ENCODE measurements around the gene SPRING1.

The SPRING1 gene, protein sequence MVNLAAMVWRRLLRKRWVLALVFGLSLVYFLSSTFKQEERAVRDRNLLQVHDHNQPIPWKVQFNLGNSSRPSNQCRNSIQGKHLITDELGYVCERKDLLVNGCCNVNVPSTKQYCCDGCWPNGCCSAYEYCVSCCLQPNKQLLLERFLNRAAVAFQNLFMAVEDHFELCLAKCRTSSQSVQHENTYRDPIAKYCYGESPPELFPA
- total RNA-seq, result 29.5 to 104 (median 75.2) reads per million in 9 experiments

DNA sequence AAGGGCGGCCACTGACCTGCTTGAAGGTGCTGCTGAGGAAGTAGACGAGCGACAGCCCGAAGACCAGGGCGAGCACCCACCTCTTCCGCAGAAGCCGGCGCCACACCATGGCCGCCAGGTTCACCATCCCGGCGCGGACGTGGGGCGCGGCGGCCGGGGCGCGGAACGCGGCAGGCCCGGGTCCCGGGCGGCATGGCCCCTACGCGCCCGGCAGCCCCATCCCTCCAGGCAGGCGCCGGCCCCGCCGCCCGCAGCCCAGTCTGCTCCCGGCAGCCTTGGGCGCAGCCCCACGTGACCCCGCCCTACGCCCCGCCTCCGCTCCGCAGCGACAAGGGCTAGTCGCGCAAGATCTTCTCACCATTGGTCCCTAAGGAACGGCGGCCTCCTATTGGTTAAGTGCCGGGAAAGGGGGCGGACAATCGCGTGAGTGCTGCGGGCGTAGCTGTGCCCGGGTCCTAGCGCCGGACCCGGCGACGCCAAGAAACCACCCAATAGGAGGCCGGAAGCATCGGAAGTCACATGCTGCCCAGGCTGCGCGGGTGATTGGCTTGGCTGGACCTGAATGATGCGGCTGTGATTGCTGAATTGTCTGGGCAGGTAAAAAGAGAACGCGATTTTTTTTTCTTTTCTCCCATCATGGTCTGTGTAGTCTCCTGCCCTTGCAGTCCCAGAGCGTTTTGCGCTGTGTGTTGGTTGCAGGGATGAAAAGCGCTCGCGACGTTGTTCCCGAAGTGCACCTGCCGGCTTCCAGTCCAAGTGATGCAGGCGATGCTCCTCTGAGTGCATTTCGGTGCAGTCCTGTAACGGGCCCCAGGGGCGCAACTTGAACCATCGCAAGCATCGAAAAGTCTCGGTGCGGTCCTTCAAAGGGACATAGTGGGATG, at the start of gene SPRING1, which contains the start of gene RNFT2:
TSS of gene SPRING1 (minus strand) at position 296 of the 884 bp plus-strand sequence. CDS start at position 127, 169 bp downstream.
TSS of gene RNFT2 (plus strand) at position 542 of the 884 bp plus-strand sequence. CDS start 2,183 bp downstream, outside the sequence.
- peak within 1 kb of the TSS; percentile 91 to 93 for H3K27ac Mint-ChIP-seq
- peak within 1 kb of the TSS; percentile 88 to 93 for H3K4me3 Mint-ChIP-seq
- H3K9me3 Mint-ChIP-seq, result no peaks in the 10 kb centered on the region
- no peaks in the 10 kb centered on the region for H3K27me3 Mint-ChIP-seq
- DNase-seq (peak; percentile 98 to 99 (median 99)), ATAC-seq (replicated peaks) (peak; percentile 95)
- peaks cover 26% of the 10 kb centered on the region for H3K36me3 Mint-ChIP-seq (ENCODE audit: insufficient read depth)
- peaks cover 30 to 37% of the 10 kb centered on the region in 2 donors for H3K4me1 Mint-ChIP-seq (ENCODE audit: low read depth in 2 of 2)

DNA sequence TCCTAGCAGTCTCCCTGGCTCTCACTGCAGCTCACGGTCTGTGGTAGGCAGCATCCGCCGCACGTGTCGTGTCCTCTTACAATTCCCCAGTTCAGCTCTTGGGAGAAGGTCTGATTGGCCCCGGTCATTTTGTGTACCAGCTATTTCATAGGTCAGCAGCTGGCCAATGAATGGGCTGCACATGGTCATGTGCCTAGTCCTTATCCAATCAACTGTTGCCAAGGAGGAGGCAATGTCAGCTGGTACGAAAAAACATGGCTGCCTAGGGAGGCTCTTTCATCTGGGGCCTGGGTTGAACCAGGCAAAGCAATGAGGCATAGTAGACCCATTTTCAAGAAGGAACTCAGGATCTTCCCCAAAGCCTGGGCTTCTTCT, 46.4 kb upstream of the SPRING1 start:
- Mint-ChIP-seq H3K36me3 (ENCODE audit: insufficient read depth) (no peaks in the 10 kb centered on the region), H3K27me3 (no peaks in the 10 kb centered on the region), H3K4me1 (ENCODE audit: low read depth in 2 of 2) (no peaks in the 10 kb centered on the region), H3K4me3 (no peak overlapping the region), H3K9me3 (no peaks in the 10 kb centered on the region), H3K27ac (no peak overlapping the region)
- DNase-seq, result no peak
- no peak for ATAC-seq (replicated peaks)

DNA sequence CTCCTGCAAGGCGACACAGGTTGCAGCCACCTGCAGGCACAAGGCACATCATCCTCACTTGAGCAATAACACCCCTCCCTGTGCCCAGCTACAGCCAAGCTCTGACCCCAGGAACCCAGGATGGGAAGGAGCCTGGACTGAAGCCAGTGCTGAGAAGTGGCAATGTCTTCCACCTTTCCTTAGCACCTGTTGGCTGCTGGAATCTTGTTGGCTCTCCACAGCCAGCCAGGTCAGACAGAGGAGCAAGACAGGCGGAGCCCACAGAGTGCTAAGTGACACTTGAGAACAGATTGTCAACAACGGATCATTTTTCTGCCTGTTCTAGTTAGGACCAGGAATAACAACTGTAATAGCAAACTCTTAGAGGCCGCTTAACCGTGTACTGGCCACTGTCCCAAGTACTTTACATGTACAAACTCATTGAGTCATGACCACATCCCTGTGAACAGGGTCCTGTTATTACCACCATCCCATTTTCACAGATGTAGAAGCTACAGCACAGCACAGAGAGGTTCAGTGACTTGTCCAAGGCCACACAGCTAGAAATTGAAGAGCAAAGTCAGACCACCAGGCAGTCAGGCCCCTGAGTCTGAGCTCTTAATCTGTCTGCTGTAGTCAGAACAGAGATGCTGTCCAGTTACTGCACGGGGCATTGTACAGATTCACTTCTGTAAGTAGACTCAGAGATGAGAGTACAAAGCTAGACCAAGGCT, 45.8 kb upstream of the SPRING1 start:
- ATAC-seq (replicated peaks), result no peak
- Mint-ChIP-seq H3K27ac (no peak overlapping the region), H3K4me1 (ENCODE audit: low read depth in 2 of 2) (no peaks in the 10 kb centered on the region), H3K9me3 (no peaks in the 10 kb centered on the region), H3K4me3 (no peak overlapping the region), H3K27me3 (no peaks in the 10 kb centered on the region), H3K36me3 (ENCODE audit: insufficient read depth) (no peaks in the 10 kb centered on the region)
- DNase-seq, result no peak

DNA sequence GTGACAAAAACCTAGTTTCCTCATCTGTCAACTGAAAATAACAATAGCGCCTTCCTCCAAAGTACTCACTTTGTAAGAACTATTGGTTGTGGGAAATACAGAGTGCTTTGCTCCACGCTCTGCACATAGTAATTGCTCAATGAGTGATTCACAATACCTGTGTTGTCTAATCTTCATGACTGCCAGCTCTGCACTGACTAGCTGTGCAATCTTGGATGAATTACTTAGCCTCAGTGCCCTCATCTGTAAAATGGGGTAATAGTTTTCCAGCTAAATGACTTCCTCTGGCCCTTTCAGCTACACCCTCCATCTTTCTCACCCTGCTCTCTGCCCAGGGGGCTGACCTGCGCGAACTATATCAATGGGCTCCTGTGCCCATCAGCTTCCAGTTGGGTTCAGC, 43.1 kb upstream of the SPRING1 start:
- Mint-ChIP-seq H3K9me3 (no peaks in the 10 kb centered on the region), H3K4me1 (ENCODE audit: low read depth in 2 of 2) (no peaks in the 10 kb centered on the region), H3K27me3 (no peaks in the 10 kb centered on the region), H3K27ac (no peak overlapping the region), H3K36me3 (ENCODE audit: insufficient read depth) (no peaks in the 10 kb centered on the region), H3K4me3 (no peak overlapping the region)
- no peak for ATAC-seq (replicated peaks)
- DNase-seq, result no peak

DNA sequence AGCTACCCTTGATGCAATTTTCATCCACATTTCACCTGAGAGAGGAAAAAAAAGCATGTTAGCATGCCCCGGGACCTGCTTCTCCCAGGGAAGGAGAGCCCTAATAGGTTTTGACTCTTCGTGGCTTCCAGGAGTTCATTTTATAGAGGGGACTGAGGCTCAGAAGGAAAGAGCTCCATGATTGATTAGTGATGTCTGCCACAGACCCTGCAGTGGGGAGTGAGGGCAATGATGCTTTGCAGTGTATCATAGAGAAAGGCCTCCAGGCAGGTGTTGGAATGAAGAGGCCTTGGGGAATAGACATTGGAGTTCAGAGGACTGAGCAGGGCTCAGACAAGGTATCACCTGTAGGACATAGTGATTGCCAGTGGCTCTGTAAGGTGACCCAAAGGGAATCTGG, 41.7 kb upstream of the SPRING1 start:
- Mint-ChIP-seq H3K9me3 (no peaks in the 10 kb centered on the region), H3K4me1 (ENCODE audit: low read depth in 2 of 2) (no peaks in the 10 kb centered on the region), H3K27ac (no peak overlapping the region), H3K36me3 (ENCODE audit: insufficient read depth) (no peaks in the 10 kb centered on the region), H3K27me3 (no peaks in the 10 kb centered on the region), H3K4me3 (no peak overlapping the region)
- DNase-seq, result no peak
- no peak for ATAC-seq (replicated peaks)

DNA sequence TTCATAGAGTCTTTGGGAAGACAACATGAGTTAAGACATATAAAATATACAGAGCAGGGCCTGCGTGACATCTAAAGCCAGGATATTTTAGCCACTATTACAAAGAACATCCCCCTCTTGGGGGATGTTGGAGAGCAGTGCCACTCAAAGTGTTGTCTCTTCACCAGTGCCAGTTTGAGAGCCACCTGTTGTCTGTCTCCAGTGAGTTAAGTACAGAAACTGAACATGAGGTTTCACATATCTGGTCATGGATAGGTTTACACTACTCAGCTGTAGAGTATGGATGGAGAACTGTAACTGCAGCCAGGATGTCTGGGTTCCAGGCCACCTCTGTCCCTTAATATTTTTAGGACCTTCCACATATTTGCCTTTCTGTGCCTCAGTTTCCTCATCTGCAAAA, 39.4 kb upstream of the SPRING1 start:
- H3K4me3 Mint-ChIP-seq, result no peak overlapping the region
- H3K9me3 Mint-ChIP-seq, result no peaks in the 10 kb centered on the region
- no peaks in the 10 kb centered on the region for H3K4me1 Mint-ChIP-seq (ENCODE audit: low read depth in 2 of 2)
- H3K27me3 Mint-ChIP-seq, result no peaks in the 10 kb centered on the region
- H3K27ac Mint-ChIP-seq, result no peak overlapping the region
- no peaks in the 10 kb centered on the region for H3K36me3 Mint-ChIP-seq (ENCODE audit: insufficient read depth)
- ATAC-seq (replicated peaks) (no peak), DNase-seq (no peak)

DNA sequence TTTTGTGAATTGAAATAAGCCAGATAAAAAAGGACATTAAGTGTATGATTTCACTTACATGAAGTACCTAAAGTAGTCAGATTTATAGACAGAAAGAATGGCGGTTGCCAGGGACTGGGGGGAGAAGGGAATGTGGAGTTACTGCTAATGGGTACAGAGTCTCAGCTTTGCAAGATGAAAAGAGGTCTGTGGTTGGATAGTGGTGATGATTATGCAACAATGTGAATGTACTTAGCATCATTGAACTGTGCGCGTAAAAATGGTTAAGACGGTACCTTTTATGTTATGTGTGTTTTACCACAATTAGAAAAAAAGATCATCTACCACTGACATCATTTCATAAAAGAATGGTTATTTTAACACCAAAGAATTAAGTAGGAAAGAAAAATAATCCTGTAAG, 36.2 kb upstream of the SPRING1 start:
- Mint-ChIP-seq H3K27ac (no peak overlapping the region), H3K27me3 (no peaks in the 10 kb centered on the region), H3K36me3 (ENCODE audit: insufficient read depth) (no peaks in the 10 kb centered on the region), H3K4me1 (ENCODE audit: low read depth in 2 of 2) (no peaks in the 10 kb centered on the region), H3K9me3 (no peaks in the 10 kb centered on the region), H3K4me3 (no peak overlapping the region)
- ATAC-seq (replicated peaks) (no peak), DNase-seq (no peak)

DNA sequence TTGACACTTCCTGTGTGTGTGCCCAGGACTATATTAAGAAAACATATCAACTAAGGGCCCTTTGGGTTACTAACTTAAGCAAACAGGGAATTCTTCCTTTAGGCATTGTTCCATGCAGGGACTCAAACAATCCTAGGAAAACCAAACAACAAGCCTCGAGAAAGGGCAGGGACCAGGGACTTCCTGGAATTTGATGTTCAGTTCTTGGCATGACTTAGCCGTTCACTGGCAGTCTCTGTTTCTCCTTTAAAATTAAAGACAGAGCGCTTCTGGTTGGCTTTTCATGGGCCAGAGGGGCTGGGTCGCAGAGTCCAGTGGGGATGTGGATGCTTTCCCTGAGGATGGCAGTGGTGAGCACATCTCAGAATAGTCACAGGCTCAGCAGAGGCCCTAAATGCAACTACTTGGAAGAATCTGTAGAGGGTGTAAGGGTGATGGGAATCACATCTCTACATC, 35.4 kb upstream of the SPRING1 start:
- no peak overlapping the region for H3K4me3 Mint-ChIP-seq
- no peaks in the 10 kb centered on the region for H3K9me3 Mint-ChIP-seq
- no peak for ATAC-seq (replicated peaks)
- no peaks in the 10 kb centered on the region for H3K27me3 Mint-ChIP-seq
- no peak overlapping the region for H3K27ac Mint-ChIP-seq
- DNase-seq, result no peak
- H3K36me3 Mint-ChIP-seq (ENCODE audit: insufficient read depth), result no peaks in the 10 kb centered on the region
- H3K4me1 Mint-ChIP-seq (ENCODE audit: low read depth in 2 of 2), result no peaks in the 10 kb centered on the region

DNA sequence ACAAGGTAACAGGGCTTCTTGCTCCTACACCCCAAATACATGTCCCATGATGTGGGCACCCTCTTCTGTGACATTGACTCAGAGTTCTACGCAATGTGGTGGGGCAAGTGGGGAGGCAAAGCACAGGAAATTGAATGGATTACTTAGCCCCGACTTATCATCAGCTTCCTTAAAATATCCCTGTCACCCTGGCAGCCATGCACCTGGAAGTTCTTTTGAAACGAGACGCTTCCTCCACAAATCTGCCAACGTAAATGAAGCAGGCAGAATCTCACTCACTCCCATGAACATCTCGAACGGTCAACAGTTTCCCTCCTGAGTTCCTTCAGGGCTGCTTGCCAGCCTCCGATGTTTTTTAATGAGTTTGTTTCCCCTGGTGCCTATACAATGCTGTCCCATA, 33.8 kb upstream of the SPRING1 start:
- DNase-seq (no peak), ATAC-seq (replicated peaks) (no peak)
- Mint-ChIP-seq H3K9me3 (no peaks in the 10 kb centered on the region), H3K36me3 (ENCODE audit: insufficient read depth) (no peaks in the 10 kb centered on the region), H3K27me3 (no peaks in the 10 kb centered on the region), H3K4me3 (no peak overlapping the region), H3K27ac (no peak overlapping the region), H3K4me1 (ENCODE audit: low read depth in 2 of 2) (no peaks in the 10 kb centered on the region)

DNA sequence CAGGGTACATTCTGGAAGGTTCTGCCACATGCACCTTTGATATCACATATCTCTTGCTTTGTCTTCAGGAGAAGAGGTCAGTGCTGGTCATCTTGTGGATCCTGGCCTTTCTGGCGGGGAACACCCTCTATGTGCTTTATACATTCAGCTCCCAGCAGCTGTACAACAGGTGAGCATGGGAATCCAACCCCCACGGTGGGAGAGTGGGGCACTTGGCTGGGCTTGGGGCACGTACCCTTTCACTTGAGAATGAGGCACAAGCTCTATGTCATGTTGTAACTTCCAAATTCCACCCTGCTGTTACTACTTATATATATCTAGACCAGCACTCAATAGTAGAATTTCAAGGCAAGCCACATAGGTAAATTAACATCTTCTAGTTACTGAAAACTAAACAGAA, 28.9 kb upstream of the SPRING1 start:
- no peak overlapping the region for H3K4me3 Mint-ChIP-seq
- peaks cover 2% of the 10 kb centered on the region for H3K36me3 Mint-ChIP-seq (ENCODE audit: insufficient read depth)
- H3K9me3 Mint-ChIP-seq, result no peaks in the 10 kb centered on the region
- DNase-seq, result no peak
- H3K4me1 Mint-ChIP-seq (ENCODE audit: low read depth in 2 of 2), result no peaks in the 10 kb centered on the region
- no peaks in the 10 kb centered on the region for H3K27me3 Mint-ChIP-seq
- H3K27ac Mint-ChIP-seq, result no peak overlapping the region
- ATAC-seq (replicated peaks), result no peak

DNA sequence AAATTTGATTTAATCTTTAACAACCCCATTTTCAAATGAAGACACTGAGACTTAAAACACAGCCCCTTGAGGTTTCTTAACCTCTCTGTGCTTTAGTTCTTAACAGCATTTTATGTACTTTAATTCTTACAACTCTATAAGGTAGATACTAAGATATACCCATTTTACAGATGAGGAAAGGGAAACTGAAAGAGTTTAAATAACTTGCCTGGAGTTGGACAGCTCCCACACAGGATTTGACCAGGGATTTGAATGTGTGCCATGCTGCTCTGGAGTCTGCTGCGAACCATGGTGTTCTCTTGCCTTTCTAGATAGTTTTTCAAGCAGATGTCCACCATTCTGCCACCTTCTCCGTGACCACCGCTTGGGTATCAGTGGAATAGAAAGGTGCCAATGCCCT, 28.4 kb upstream of the SPRING1 start:
- no peak for ATAC-seq (replicated peaks)
- no peak for DNase-seq
- no peak overlapping the region for H3K4me3 Mint-ChIP-seq
- peaks cover 2% of the 10 kb centered on the region for H3K36me3 Mint-ChIP-seq (ENCODE audit: insufficient read depth)
- H3K27ac Mint-ChIP-seq, result no peak overlapping the region
- H3K27me3 Mint-ChIP-seq, result no peaks in the 10 kb centered on the region
- H3K4me1 Mint-ChIP-seq (ENCODE audit: low read depth in 2 of 2), result no peaks in the 10 kb centered on the region
- no peaks in the 10 kb centered on the region for H3K9me3 Mint-ChIP-seq

DNA sequence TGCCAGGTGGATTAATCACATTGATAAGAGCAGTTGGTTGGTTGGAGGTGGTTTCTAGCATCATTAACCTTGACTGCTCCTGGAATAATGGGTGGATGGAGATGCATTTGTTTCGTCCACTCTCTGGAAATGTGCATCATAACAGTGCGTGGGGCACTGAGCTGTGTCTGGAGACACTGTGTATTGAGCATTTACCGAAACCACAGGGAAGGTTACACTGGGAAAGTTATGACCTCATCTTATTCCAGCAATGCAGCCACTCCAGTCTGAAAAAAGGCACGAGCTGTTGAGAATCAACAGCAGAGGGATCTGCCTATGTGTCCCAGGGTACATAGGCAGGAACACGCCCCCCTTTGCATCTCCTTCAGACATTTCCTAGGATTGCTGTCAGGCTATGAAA, 27.4 kb upstream of the SPRING1 start:
- Mint-ChIP-seq H3K27ac (no peak overlapping the region), H3K4me3 (no peak overlapping the region), H3K9me3 (no peaks in the 10 kb centered on the region), H3K27me3 (no peaks in the 10 kb centered on the region), H3K36me3 (ENCODE audit: insufficient read depth) (peaks cover 2% of the 10 kb centered on the region), H3K4me1 (ENCODE audit: low read depth in 2 of 2) (no peaks in the 10 kb centered on the region)
- ATAC-seq (replicated peaks), result no peak
- no peak for DNase-seq

DNA sequence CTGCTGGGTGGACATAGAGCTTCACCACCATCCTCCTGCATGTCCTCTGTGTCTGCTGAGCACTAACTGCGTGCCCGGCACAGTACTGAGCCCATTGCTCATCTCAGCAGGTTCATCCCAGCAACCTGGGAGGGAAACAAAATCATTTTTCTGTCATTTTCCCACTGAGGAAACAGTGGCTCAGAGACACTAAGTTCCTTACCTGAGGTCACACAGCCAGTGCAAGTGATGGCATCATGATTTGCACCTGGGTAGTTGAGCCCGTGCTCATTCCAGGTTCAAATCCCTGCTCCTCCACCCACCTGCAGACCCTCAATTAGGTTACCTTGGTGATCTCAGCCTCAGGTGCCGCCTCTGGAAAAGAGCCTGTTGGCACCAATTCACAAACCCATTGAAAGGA, 23.6 kb upstream of the SPRING1 start:
- Mint-ChIP-seq H3K27ac (no peak overlapping the region), H3K4me1 (ENCODE audit: low read depth in 2 of 2) (peaks cover 0 to 3% of the 10 kb centered on the region in 2 donors), H3K36me3 (ENCODE audit: insufficient read depth) (peaks cover 2% of the 10 kb centered on the region), H3K4me3 (no peak overlapping the region), H3K27me3 (no peaks in the 10 kb centered on the region), H3K9me3 (no peaks in the 10 kb centered on the region)
- no peak for DNase-seq
- ATAC-seq (replicated peaks), result no peak
